TTC549 (cell line): ENCODE data around the gene CASTOR1.

Experiments
- FAIRE-seq: peaks from 2 replicates; lab custom pipeline; 2012; peaks lifted over from hg19 to GRCh38; lab: Jason Lieb, UNC

Gene CASTOR1

GRCh38 chr22:30297991-30298701, 8.8 kb upstream of the CASTOR1 start:
- FAIRE-seq = no peak

DNA sequence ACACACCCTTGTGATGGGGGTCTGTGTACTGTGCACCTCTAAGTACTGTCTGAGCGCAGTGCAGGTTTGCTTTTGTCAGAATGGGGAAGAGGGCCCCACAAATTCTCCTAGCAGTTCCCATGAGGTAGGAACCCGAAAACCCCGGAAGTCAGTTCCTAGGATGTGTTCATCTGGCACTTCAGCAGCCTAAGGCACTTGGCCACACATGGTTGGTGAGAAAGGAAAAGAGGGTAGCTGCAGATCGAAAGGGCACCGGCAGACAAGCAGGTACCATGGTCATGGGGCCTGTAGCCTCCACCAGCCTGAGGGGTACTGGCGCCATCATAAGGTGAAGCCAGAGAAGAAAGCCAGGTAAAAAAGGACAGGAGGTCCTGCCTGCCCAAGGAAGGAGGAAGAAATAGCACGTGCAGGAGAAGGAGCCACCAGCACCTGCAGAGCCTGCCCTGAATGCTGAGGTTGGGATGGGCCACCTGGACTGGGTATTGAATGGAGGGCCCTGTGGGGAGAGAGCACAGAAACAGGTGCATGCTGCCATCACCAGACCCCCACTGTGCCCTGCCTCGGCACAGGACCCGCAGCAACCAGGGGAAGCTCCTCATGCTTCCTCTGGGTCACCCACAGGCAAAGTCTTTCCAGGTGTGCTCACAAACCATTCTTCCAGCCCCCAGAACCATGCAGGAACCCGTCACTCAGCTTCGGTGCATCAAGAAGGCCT, 8.1 kb upstream of the CASTOR1 start:
- no peak for FAIRE-seq

DNA sequence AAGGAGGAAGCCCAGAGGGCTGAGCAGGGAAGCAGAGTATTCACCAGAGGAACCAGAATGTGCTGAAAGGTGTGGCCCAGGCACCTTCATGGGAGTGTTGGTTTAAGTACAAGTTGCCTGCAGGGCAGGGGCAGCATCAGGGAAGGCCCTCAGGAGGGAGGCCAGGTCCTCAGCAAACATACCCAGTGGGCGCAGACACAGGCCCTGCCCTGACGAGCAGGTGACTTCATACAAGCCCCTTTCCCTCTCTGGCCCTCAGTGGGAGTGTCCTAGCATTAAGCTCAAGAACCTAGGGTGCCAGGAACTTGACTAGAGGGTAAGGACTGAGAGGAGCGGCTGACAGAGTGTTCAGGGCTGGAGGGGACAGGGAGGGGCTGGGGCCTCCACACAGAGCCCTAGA, 7.5 kb upstream of the CASTOR1 start:
- FAIRE-seq = no peak

DNA sequence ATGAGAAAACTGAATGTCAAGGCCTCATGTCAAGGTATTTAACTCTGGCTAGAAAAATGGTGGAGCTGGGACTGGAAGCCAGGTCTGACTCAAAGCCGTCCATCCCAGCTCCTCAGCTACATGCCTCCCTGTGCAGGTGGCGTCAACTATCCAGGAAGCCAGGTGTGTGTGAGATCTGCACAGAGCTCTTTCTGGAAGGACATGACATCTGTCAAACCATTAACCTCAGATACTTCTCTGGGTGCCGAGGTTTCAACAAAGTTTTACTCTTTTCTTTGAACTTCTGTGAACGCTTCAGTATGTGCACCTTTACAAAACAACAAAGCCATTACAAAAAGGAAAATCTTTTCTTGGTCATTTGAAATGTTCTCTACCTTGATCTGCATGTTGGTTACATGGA, 7.0 kb upstream of the CASTOR1 start:
- FAIRE-seq = no peak

- FAIRE-seq = no peak
Observed at GRCh38 chr22:30295576-30295975, 6.3 kb upstream of the CASTOR1 start.

- no peak for FAIRE-seq
Observed at GRCh38 chr22:30294830-30295229, 5.5 kb upstream of the CASTOR1 start.

DNA sequence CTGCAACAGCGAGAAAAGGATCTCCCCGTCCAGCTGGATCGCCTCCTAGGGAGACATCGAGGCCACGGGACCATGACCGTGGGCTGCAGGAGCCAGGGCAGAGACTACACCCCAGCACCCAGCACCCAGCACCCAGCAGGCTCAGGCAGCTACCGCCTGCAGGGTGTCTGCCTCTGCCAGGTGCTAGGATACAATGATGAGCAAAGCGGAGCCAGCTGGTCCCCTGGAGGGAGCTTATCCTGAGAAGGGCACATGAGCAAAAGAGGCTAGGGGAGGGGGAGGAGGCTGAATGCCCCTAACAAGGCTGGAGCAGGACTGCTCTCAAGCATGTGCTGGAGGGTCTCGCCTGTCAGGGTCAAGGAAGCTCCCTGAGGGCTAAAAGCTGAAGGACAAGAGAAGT, 4.8 kb upstream of the CASTOR1 start:
- no peak for FAIRE-seq

DNA sequence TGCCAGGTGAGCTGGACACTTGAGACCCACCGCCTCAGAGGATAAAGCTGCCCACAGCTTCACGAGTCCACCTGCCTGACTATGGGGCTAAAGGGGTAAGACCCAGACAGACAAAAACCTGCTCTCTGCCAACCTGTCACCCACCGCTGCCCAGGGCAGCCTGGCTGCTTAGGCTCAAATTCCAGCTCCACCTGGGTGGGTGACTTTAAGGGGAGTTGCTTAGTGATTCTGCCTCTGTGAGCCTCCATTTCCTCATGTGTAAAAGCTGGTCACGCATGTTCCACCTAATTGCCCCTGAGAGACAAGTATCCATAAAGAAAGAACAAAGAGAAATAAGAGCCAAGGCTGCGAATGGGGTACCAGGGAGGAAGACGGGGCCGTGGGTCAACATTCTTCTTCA, 3.7 kb upstream of the CASTOR1 start:
- no peak for FAIRE-seq

- no peak for FAIRE-seq
Observed at GRCh38 chr22:30292069-30292970, 3.0 kb upstream of the CASTOR1 start.

GRCh38 chr22:30291058-30291892, 2.0 kb upstream of the CASTOR1 start:
- FAIRE-seq = no peak

DNA sequence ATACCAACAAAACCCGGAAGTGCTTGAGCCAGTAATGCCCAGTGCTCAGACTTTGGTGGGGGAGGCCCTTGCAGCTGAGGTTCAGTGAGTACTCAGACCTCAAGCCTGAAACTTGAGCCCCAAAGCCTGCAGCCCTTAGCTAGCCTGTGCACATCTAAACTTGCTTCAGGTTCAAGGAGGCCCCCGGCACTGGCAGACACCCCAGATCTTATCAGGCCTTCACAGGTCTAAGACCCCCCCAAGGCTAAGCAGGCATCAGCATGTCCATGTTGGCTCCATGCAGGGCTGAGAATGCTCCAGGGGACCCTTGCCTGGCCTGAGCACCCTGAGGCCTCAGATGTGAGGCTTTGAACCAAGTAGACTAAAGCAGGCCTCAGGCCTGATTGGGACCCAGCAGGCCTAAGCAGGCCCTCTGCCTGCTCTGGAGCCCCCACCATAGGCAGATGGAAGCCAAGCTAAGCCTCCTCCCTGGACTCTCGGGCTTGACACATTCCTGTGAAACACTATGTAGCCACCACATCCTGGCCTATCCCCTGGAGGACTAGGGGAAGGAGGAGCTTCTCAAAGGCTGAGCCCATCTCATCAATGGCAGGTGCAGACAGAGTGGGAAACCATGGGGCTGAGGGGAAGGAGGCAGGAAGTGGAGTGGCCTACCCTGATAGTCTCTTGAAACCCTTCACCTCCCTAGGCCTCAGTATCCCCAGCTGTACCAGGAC, 1.2 kb upstream of the CASTOR1 start:
- FAIRE-seq = no peak

DNA sequence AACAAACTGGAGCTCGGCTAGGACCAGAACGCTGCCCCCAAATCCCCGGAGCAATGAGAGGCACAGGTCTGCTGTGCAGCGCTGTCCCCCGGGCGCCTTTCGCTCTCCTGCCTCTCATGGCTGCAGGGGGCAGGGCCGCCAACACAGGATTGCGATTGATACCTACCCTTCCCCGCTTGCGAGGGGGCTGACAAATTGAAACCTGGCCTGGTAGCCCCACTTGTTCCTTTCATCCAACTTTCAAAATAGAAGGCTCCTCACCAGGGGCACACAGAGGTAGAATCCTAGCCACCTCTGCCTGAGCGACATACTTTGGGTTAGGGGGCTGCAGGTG, 642 bp upstream of the CASTOR1 start:
- FAIRE-seq = no peak

DNA sequence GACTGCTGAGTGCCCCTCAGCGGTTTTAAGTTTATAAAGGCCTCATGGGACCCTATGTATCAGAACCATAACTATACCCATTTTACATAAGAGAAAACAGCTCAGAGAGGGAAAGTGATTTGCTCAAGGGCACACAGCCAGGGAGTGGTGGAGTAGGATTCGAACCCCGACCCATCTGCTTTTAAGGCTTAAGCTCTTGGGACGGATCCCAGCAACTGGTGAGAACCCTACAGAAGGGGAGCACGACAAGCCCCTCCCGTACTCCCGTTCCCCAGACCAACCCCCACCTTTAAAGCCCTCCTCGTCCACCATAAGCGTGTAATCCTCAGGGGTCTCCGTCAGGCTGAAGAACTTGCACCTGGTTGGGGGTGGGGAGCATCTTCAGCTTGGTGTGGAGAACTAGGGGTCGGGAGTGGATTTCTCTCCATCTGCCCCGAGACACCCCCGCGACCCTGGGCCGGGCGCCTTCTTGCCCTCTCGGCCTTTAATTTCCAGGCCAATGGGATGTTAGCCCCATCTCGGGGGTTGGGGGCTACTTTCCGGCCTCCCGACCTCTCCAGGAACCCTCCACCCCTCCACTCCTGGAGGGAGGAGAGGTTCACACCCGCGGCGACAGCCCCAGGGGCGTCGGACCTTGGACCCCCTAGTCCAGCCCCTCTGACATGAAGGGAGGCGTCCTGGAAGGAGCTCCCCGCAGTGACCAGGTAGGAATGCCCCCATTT, 725 bp downstream of the CASTOR1 start:
- no peak for FAIRE-seq

GRCh38 chr22:30287648-30288418, 1.5 kb downstream of the CASTOR1 start:
- FAIRE-seq = no peak

GRCh38 chr22:30286813-30287647, 2.3 kb downstream of the CASTOR1 start:
- FAIRE-seq = no peak

DNA sequence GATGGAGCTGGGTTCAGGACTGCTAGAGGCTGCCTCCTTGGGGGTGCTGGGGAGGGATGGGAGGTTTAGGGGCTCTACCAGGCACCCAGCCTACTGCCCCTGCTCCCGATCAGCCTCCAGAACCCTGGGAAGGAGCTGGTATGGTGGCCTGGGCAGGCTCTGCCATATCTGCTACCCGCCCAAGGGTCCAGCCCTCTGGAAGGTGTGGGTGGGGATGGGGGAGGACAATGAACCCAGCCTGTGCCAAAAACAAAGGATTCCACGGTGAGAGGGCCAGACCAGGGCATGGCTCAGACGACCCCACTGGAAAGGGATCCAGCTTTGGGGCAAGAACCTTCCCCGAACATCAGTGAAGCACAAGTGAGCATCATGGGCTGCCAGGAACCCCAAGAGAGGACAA, 3.0 kb downstream of the CASTOR1 start:
- no peak for FAIRE-seq

- FAIRE-seq = no peak
Observed at GRCh38 chr22:30285846-30286200, 3.5 kb downstream of the CASTOR1 start.

- no peak for FAIRE-seq
Observed at GRCh38 chr22:30285176-30285845, 4.0 kb downstream of the CASTOR1 start.

DNA sequence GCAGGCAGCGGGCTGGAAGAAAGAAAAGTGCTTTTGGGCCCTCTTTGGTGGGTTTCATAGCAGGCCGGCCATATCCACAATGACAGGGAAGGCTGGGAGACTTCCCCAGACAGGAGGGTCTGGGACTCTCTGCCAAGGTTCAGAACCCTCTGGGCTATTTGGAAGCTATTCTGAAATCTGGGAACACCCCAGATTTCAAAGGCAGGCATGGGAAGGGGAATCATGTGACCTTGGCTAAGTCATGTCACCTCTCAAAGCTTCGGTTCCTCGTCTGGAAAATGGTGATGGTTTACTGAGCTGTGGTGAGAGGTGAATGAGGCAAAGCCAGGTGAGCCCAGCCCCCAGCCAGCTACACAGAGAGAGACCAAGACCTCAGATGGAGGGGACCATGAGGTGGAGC, 4.6 kb downstream of the CASTOR1 start:
- no peak for FAIRE-seq
